ENCODE data around the gene NFIL3.

GRCh38 chr9:91419222-91420191 lies 4.1 kb downstream of the NFIL3 start:
- TF ChIP-seq MAX (IDR thresholded peaks at IDR 0.05; ENCODE audit: low read depth) = peak; percentile 30; the same call in 1 of the 2 replicates
- no peak for TF ChIP-seq CTCF (IDR thresholded peaks at IDR 0.05)
- TF ChIP-seq YY1 (IDR thresholded peaks at IDR 0.05; ENCODE audit: low read depth) = no peak
- peak; percentile 13; the same call in 1 of the 2 replicates for TF ChIP-seq POLR2AphosphoS5 (IDR thresholded peaks at IDR 0.05; ENCODE audit: low read depth, low read length)

Measured in SK-N-SH (cell line).